Right lobe of liver (tissue), 4 donors: ENCODE data around the gene LYPD6B.

Source experiments
- CTCF ChIP-seq, 4 donors: fragments of 200-600 bp in 3 of 4; fragments of 450-650 bp in 1 of 4; IDR thresholded peaks; one replicate each; pipeline versions ENCODE4 v1.5.1 to v1.8.0; 2016 to 2022; ENCODE audit warnings: antibody characterized with exemption in 4 of 4, mild to moderate bottlenecking in 2 of 4
- POLR2A ChIP-seq: fragments of 450-650 bp; IDR thresholded peaks from one replicate; pipeline ENCODE4 v1.6.1; 2017; ENCODE audit warnings: antibody characterized with exemption, mild to moderate bottlenecking
- donor health status: DM: no; HTN: no; CAD: no.
- donor health status: DM: no; HTN: no; CAD: no.
- donor health status: DM: no; HTN: yes; CAD: no.

- TF ChIP-seq CTCF (IDR thresholded peaks at IDR 0.05): no peak
- no peak for TF ChIP-seq POLR2A
These were observed 30.1 kb upstream of the LYPD6B start for GRCh38 chr2:149008381-149008780.
